Activated B cell treated with CpG ODN at 0.5 μM for 24 hours (primary cell): ENCODE results near the gene FAM174A. TPM values are rescaled to one million over a fixed set of nuclear protein-coding genes. Genes with fewer than 3 reads are reported as not detected.

Source experiments
- ATAC-seq: fragments of 200-7000 bp; cut with Tn5 transposase; one replicate; pipeline ENCODE4 v1.10.0; 2021; ENCODE audit warnings: low read depth, mild to moderate bottlenecking, moderate library complexity
- CTCF ChIA-PET: fragments of 350-600 bp; sonication (Branson Sonifier 250); formaldehyde crosslinking; loops from one replicate; lab custom pipeline; 2021; ENCODE audit warnings: antibody characterized with exemption; lab: Charles Lee
- POLR2A ChIA-PET: fragments of 350-600 bp; sonication (Branson Sonifier 250); formaldehyde crosslinking; loops from one replicate; lab custom pipeline; 2021; ENCODE audit warnings: antibody characterized with exemption; lab: Charles Lee
- DNase-seq: peaks from one replicate; pipeline ENCODE4 v3.0.0; 2022
- H3K27ac Mint-ChIP-seq: one replicate; pipeline ENCODE4 v1.8.0; 2020; ENCODE audit warnings: mixed read lengths
- H3K27me3 Mint-ChIP-seq: one replicate; pipeline ENCODE4 v1.8.0; 2021; ENCODE audit warnings: mixed read lengths
- H3K36me3 Mint-ChIP-seq: one replicate; pipeline ENCODE4 v1.8.0; 2021; ENCODE audit warnings: low read depth, mixed read lengths
- H3K4me1 Mint-ChIP-seq: one replicate; pipeline ENCODE4 v1.8.0; 2021; ENCODE audit warnings: mixed read lengths
- H3K4me3 Mint-ChIP-seq: one replicate; pipeline ENCODE4 v1.8.0; 2020; ENCODE audit warnings: mild to moderate bottlenecking, mixed read lengths
- H3K9me3 Mint-ChIP-seq: one replicate; pipeline ENCODE4 v1.8.0; 2020; ENCODE audit warnings: mixed read lengths
- CTCF ChIP-seq: fragments of 200-600 bp; IDR thresholded peaks from one replicate; pipeline ENCODE4 v1.8.0; 2022; ENCODE audit warnings: antibody characterized with exemption, mild to moderate bottlenecking
- intact Hi-C: fragments of 100-400 bp; cut with micrococcal nuclease; formaldehyde crosslinking; loops from one replicate; pipeline ENCODE4 v1.15.1; 2024
- total RNA-seq: library from RNA; stranded (reverse); gene quantifications from 2 replicates; pipeline ENCODE4 v1.2.3, GENCODE V29; 2022

Gene FAM174A
- total RNA-seq, 1 donor from 2014 or later: 5.2 TPM

GRCh38 chr5:100574716-100575115 lies 39.5 kb downstream of the FAM174A start:
- Mint-ChIP-seq H3K9me3 (no peaks in the 10 kb centered on the region), H3K27ac (no peak overlapping the region), H3K4me3 (no peak overlapping the region), H3K36me3 (peaks cover 1% of the 10 kb centered on the region), H3K4me1 (no peaks in the 10 kb centered on the region), H3K27me3 (no peaks in the 10 kb centered on the region)
- intact Hi-C loops: no loop called here
- ChIA-PET CTCF (no interaction called here), POLR2A (no interaction called here)
- DNase-seq (no peak), ATAC-seq (no peak)
- TF ChIP-seq CTCF: no peak

- TF ChIP-seq CTCF: no peak
- ChIA-PET CTCF (no interaction called here), POLR2A (no interaction called here)
- ATAC-seq (no peak), DNase-seq (no peak)
- Mint-ChIP-seq H3K4me1 (no peaks in the 10 kb centered on the region), H3K36me3 (peaks cover 10% of the 10 kb centered on the region), H3K27me3 (no peaks in the 10 kb centered on the region), H3K9me3 (no peaks in the 10 kb centered on the region), H3K4me3 (no peak overlapping the region), H3K27ac (no peak overlapping the region)
- intact Hi-C loops: no loop called here
Measured at GRCh38 chr5:100575815-100576214, 40.6 kb downstream of the FAM174A start.

- no peak overlapping the region for H3K27ac Mint-ChIP-seq
Measured at GRCh38 chr5:100576217-100576751, 41.1 kb downstream of the FAM174A start.

GRCh38 chr5:100577506-100577905 lies 42.3 kb downstream of the FAM174A start:
- ChIA-PET POLR2A (no interaction called here), CTCF (no interaction called here)
- Mint-ChIP-seq H3K9me3 (no peaks in the 10 kb centered on the region), H3K27me3 (no peaks in the 10 kb centered on the region), H3K36me3 (peaks cover 12% of the 10 kb centered on the region), H3K4me3 (no peak overlapping the region), H3K27ac (no peak overlapping the region), H3K4me1 (no peaks in the 10 kb centered on the region)
- TF ChIP-seq CTCF: no peak
- intact Hi-C loops: no loop called here
- no peak for ATAC-seq
- no peak for DNase-seq

More at GRCh38 chr5:100576217-100576751, 41.1 kb downstream of the FAM174A start:
- intact Hi-C loops: no loop called here
- H3K27me3 Mint-ChIP-seq: no peaks in the 10 kb centered on the region
- DNase-seq: no peak
- ATAC-seq: no peak
- no peaks in the 10 kb centered on the region for H3K9me3 Mint-ChIP-seq
- H3K4me1 Mint-ChIP-seq: no peaks in the 10 kb centered on the region
- ChIA-PET CTCF (no interaction called here), POLR2A (no interaction called here)
- TF ChIP-seq CTCF: no peak
- H3K36me3 Mint-ChIP-seq: peaks cover 12% of the 10 kb centered on the region
- H3K4me3 Mint-ChIP-seq: no peak overlapping the region

- no peak for TF ChIP-seq CTCF
- H3K27me3 Mint-ChIP-seq: no peaks in the 10 kb centered on the region
- peaks cover 16% of the 10 kb centered on the region for H3K4me1 Mint-ChIP-seq
- ATAC-seq (peak; percentile 50), DNase-seq (no peak)
- peaks cover 19% of the 10 kb centered on the region for H3K36me3 Mint-ChIP-seq
- POLR2A ChIA-PET: no interaction called here
- H3K9me3 Mint-ChIP-seq: no peaks in the 10 kb centered on the region
- no peak overlapping the region for H3K4me3 Mint-ChIP-seq
- CTCF ChIA-PET: no interaction called here
- intact Hi-C loops: loop anchor here (5.0 kb wide), 1 partner anchor 37 kb away; no protein-coding TSS in a partner anchor
- no peak overlapping the region for H3K27ac Mint-ChIP-seq
Measured at GRCh38 chr5:100584069-100584468, 48.9 kb downstream of the FAM174A start.
